WI38 (cell line): ENCODE data around the gene NRCAM.

Source experiments
- H3K4me3 ChIP-seq: 2 replicates; pipeline ENCODE4 v1.5.1; 2011; ENCODE audit warnings: low read depth, mild to moderate bottlenecking, control low read depth, low read length
- TF ChIP-seq, protein P1 (sequence below): IDR thresholded peaks from 2 replicates; pipeline ENCODE4 v1.5.1; 2012; ENCODE audit warnings: low read depth, mild to moderate bottlenecking, control low read depth, low read length

The NRCAM gene

DNA sequence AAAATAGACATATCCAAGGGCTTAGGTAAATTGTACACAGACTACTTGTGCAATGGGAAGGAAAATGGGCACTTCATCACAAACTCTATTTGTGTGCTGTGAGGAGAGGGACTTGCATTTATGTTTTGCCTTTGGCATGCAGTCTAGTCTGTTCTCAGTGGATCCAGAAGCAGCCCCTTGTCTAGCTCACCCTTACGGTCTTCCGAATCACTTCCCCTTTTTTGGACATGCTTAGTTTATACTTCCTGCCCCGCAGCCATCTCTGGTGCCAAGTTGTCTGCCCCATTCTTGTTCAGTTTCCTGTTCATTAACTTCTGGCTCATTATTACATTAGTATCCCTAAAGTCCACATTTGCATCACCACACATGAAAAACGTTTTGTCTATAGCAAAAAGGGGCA is 161.6 kb downstream of the NRCAM start:
- TF ChIP-seq, protein P1, sequence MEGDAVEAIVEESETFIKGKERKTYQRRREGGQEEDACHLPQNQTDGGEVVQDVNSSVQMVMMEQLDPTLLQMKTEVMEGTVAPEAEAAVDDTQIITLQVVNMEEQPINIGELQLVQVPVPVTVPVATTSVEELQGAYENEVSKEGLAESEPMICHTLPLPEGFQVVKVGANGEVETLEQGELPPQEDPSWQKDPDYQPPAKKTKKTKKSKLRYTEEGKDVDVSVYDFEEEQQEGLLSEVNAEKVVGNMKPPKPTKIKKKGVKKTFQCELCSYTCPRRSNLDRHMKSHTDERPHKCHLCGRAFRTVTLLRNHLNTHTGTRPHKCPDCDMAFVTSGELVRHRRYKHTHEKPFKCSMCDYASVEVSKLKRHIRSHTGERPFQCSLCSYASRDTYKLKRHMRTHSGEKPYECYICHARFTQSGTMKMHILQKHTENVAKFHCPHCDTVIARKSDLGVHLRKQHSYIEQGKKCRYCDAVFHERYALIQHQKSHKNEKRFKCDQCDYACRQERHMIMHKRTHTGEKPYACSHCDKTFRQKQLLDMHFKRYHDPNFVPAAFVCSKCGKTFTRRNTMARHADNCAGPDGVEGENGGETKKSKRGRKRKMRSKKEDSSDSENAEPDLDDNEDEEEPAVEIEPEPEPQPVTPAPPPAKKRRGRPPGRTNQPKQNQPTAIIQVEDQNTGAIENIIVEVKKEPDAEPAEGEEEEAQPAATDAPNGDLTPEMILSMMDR: no peak
- H3K4me3 ChIP-seq: no peak overlapping the region

DNA sequence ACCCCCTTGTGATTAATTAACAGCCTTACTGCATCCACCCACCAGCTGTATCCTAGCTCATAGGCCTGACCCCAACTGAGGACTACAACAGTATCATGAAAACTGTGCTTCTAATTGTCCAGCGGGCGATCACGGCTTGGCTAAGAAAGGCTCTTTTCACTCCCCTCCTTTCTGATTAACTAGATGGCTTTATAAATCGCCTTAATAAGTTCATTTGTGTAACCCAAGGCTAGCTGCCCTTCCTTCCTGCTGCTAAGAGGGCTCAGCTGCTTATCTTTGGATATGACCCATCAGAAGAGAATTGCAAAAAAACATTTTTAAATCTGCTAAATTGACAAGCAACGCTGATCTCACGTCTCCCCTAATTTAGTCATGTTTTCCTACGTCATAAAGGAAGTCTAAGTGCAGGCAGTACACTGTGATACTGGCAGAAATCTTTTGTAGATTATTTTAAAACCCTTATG is 163.1 kb downstream of the NRCAM start:
- no peak overlapping the region for H3K4me3 ChIP-seq
- TF ChIP-seq, protein P1: no peak

DNA sequence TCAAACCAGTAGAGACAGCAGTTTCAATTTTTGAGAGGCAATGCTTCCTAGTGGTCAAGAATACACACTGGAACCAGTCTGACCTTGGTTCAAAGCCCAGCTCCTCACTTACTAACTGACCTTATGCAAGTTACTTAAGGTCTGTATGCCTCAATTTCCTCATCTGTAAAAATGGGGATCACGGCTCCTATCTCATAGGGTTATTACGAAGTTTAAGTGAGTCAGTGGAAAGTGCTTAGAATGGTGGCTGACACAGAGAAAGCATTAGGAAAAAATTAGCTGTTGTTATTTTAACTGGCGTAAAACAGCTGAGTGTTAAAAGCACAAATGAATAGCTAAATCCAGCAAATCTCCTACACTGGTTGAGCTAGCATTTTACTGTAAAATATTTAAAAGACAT is 163.7 kb downstream of the NRCAM start:
- TF ChIP-seq, protein P1: no peak
- H3K4me3 ChIP-seq: no peak overlapping the region

DNA sequence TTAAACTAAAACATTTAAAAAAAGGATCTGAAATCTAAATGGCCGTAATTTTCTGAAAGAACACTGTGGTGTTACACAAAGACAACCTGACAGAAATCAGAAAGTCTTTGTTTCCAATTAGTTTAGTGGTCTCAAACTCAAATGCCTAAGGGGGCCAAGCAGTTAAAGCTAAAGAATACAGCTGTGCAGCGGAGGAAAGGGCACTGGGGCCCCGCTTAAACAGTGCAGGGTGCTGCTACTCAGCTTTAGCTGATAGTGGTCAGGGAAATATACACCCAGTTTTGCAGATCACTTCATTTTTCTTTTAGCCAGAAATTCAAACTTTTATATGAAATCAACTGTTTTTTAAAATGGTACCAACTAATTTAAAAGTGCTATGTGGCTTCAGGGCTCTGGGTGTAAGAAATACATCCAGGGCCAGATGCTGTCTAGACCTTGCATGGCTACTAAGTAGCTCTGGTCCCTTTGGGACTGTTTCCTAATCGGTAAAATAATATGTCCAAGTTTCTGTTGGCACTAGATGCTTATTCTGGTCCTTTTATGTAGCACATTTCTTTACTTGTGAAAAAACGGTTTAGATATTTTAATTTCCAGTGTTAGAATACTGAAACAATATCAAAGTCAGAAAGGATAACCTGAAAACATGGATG is 164.3 kb downstream of the NRCAM start:
- TF ChIP-seq, protein P1: no peak
- no peak overlapping the region for H3K4me3 ChIP-seq

DNA sequence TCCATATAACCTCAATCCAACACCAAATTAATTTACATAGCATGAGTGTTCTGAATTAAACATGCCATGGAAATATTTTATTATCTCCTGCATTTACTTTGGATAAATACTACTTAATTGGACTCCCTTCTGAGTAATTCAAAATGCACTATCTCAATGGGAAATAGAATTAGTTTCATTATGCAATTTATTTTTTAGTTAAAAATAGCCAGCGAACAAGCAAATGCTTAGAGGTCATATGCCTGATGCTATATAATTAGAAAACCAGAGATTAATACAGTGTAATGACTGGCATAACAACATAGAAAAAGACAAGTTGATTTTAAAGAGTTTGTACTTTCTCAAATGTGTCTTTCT is 165.1 kb downstream of the NRCAM start:
- H3K4me3 ChIP-seq: no peak overlapping the region
- TF ChIP-seq, protein P1: no peak

DNA sequence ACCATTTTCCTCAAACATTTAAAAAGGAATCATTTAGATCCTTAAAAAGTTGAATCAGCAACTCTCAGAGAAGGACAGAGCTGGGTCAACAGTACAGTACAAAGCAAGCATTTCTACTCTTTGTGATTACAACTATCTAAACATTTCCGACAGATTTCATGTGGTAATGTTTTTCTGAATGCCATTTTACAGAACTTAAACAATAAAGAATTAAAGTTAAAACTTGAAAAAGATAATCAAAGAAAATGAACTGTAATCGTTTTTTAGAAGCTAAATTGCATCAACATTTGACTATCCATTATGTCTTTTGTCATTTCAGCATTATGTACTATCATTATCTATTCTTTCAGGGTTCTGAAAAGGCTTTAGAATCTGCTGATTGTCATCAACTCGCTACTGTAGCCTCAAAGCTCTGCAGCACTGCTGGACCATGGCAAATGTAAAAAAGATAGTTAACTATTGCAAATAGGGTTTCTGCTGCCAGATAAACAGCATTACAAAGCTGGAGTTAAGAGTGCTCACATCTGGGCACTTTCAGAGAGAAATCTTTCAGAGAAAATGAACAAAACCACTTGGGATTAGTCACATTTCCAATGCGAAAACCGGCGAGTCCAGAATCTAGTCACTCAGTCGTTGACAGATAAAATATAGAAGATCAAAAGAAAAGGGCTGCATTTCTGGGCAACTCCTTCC is 165.6 kb downstream of the NRCAM start:
- TF ChIP-seq, protein P1: no peak

DNA sequence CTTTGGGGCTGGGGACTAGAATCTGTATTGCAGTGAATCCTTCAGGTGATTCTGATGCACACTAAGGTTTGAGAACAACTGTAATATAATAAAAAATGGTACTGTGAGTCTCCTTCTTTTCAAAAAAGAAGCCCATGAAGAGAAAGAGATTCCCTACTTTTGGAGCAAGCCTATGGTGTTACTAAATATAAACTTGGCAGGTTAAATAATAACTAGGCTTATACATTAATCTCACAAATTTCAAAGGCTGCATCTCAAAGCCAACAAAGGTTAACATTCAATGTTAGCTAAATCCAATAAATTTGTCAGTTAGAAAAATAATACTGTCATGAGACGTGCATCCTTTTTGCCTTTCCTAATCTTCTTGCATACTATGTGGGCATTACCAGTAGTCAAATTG is 166.4 kb downstream of the NRCAM start:
- TF ChIP-seq, protein P1: no peak
- H3K4me3 ChIP-seq: no peak overlapping the region

More for the DNA sequence above, 165.6 kb downstream of the NRCAM start:
- H3K4me3 ChIP-seq: no peak overlapping the region
